HG03175 (cell line): ENCODE data around the gene KATNIP.
"Not testable (repeated sequence)": the region's sequence is repeated elsewhere in the genome, so short reads cannot be mapped to it uniquely, and the experiment has no call there.

Experiments used
- ATAC-seq: cut with Tn5 transposase; IDR thresholded peaks from one replicate; pipeline ENCODE4 v1.9.1; 2021; ENCODE audit warnings: mild to moderate bottlenecking, moderate library complexity; ENCODE audit not compliant: unreplicated experiment

The KATNIP gene

DNA sequence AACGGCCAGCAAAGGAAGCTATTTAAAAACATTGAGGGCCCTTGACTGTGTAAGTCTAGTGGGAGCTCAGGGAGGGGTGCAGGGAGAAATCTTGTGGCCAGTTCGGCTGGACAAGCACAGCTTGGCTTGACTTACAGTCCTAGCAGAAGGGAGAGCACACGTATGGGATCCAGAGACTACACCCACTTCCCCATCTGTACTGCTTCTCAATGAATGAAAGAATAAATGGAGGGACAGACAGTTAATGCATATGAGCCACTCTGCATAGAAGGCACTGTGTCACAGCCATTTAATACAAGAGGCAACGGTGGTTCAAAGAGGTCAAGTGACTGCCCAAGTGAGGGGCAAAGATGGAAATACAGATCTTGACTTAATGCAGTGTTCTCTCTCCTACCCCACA lies 15.7 kb upstream of the KATNIP start:
- no peak for ATAC-seq

- ATAC-seq, result no peak
Measured at GRCh38 chr16:27538528-27538927, 11.4 kb upstream of the KATNIP start.

DNA sequence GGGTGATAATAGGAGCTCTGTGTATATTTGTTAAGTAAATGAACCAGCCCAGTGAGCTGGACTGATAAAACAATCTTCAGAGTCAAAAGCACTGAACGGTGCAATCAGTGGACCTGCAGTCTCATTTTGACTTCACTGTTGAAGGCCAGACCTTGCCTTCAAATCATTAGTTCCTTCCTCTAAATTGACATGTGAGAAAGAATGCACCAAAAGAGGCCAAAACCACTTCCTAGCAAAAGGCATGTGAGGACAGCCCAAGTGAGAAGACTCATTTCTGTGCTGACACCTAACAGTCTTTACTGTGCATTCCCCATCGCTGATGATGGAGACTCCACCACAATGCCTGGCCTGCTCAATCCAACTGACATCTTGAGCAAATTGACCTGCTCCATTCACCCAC lies 10.8 kb upstream of the KATNIP start:
- ATAC-seq, result no peak

DNA sequence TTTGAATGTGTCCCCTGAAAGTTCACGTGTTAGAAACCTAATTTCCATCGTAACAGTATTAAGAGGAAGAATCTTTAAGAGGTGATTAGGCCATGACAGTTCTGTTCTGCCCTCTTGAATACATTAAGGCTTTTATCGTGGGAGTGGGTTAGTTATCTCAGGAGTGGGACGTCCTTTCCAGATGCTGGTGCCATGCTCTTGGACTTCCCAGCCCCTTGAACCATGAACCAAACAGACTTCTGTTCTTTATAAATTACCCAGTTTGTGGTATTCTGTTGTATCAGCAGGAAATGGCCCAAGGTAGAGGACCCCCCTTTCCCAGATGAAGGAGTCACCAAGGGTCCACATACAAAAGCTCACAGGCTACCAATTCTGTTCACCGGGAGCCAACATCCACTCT lies 10.3 kb upstream of the KATNIP start:
- ATAC-seq, result no peak

- ATAC-seq, result no peak
Measured at GRCh38 chr16:27543801-27544200, 6.1 kb upstream of the KATNIP start.

DNA sequence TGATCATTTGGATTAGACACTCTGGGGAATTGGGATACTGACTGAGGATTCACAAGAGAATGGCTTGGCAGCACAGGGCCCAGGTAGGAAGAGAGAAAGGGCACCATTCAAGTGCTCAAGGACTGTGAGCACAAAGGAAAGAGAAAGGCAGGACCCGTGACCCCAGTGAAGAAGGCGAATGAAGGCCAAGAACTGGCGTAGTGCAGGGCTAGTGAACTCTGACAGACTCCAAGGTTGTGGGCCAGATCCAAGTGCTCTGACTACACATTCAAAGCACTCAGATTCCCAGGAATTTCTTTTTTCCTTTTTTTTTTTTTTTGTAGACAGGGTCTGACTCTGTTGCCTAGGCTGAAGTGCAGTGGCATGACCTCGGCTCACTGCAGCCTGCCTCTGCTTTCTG lies 5.3 kb upstream of the KATNIP start:
- ATAC-seq, result no peak

GRCh38 chr16:27547134-27547533 lies 2.8 kb upstream of the KATNIP start:
- no peak for ATAC-seq

DNA sequence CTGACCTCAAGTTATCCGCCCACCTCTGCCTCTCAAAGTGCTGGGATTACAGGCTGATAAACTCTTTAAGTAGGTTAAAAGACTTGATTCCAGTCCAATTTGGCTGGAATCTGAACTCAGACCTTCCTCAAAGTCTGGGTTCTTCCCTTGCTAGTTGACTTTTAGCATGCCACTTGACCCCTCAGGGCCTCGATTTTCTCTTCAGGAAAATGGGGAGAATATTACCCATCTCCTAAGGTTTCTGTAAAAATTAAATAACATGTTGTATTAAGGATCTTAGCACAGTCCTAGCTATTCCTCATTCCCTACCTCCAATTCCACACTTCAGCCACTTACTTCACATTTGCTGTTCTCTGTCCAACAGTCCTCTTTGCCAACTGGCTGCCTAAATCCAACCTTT lies 2.1 kb upstream of the KATNIP start:
- ATAC-seq, result no peak

DNA sequence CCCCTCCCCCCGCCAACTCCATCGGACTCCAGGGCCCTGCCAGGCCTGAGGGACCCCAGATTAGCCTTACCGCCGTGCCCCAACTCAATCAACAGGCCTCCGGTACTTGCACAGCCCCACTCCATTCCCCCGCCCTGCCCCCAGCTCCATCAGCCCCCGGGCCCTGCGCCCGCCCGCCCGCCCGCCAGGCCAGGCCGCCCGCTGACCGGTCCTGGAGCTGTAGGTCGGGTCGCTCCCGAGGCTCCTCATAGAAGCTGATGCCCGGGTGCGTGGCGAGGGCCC lies 539 bp upstream of the KATNIP start:
- peak; percentile 33 for ATAC-seq

DNA sequence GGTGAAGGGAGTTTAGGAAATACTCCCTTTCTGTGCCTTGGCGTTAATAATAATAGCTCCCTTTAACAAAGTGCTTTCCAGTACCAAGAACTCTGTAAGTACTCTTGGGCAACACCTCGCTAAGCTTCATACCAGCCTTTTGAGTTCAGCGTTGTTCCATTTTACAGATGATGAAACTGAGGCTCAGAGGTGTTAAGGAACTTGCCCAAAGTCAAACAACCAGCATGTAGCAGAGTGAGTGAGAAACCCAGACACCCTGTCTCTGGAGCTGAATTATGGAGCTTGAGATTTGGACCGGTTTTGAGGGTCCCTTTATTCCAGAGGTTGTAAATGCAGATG lies 607 bp downstream of the KATNIP start:
- ATAC-seq, result no peak

DNA sequence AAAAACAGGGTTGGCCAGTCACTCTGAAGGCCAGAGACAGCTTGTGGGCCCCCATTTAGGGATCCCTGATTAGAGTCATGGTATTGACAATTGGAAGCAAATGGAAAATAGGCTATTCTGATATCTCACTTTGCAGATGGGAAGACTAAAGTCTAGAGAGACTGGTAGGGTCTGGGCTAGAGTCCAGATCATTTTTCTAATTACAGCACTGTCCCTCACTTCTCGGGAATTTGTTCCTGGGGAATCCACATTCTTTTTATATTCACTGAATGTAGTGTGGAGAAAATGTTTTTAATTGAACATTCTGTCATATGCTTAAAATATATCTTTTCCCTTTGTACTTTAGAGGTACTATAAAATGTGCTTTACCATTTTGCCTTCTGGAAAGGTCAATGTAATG lies 1.1 kb downstream of the KATNIP start:
- no peak for ATAC-seq

- no peak for ATAC-seq
Measured at GRCh38 chr16:27556471-27556870, 6.5 kb downstream of the KATNIP start.

GRCh38 chr16:27558434-27558833 lies 8.5 kb downstream of the KATNIP start:
- ATAC-seq, result no peak

GRCh38 chr16:27558932-27559331 lies 9.0 kb downstream of the KATNIP start:
- ATAC-seq, result no peak

- no peak for ATAC-seq
Measured at GRCh38 chr16:27561216-27561615, 11.3 kb downstream of the KATNIP start.

GRCh38 chr16:27564224-27564623 lies 14.3 kb downstream of the KATNIP start:
- ATAC-seq, result no peak

DNA sequence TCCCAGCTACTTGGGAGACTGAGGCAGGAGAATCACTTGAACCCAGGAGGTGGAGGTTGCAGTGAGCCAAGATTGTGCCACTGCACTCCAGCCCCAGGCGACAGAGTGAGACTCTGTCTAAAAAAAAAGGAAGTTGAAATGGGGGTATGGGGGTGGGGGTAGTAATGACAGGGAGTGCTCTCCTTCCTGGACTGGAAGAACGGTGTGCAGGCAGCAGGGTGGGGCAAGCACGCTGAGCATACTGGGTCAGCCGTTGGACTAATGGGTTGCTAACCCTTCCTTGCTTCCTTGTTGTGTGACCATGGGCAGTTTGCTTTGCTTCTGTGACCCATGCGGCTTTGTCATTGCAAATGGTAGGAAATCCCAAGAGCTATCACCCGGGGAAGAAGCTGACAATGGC lies 16.5 kb downstream of the KATNIP start:
- no peak for ATAC-seq

- no peak for ATAC-seq
Measured at GRCh38 chr16:27568077-27568476, 18.1 kb downstream of the KATNIP start.

DNA sequence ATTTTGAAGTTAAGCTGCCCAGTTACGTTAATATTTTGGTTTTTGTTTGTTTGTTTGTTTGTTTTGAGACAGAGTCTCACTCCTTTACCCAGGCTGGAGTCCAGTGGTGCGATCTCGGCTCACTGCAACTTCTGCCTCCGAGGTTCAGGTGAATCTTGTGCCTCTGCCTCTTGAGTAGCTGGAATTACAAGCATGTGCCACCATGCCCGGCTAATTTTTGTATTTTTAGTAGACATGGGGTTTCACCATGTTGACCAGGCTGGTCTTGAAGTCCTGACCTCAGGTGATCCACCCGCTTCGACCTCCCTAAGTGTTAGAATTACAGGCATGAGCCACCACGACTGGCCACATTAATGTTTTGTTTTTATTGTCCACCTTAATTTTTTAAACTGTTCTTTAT lies 21.0 kb downstream of the KATNIP start:
- ATAC-seq, result not testable (repeated sequence)

DNA sequence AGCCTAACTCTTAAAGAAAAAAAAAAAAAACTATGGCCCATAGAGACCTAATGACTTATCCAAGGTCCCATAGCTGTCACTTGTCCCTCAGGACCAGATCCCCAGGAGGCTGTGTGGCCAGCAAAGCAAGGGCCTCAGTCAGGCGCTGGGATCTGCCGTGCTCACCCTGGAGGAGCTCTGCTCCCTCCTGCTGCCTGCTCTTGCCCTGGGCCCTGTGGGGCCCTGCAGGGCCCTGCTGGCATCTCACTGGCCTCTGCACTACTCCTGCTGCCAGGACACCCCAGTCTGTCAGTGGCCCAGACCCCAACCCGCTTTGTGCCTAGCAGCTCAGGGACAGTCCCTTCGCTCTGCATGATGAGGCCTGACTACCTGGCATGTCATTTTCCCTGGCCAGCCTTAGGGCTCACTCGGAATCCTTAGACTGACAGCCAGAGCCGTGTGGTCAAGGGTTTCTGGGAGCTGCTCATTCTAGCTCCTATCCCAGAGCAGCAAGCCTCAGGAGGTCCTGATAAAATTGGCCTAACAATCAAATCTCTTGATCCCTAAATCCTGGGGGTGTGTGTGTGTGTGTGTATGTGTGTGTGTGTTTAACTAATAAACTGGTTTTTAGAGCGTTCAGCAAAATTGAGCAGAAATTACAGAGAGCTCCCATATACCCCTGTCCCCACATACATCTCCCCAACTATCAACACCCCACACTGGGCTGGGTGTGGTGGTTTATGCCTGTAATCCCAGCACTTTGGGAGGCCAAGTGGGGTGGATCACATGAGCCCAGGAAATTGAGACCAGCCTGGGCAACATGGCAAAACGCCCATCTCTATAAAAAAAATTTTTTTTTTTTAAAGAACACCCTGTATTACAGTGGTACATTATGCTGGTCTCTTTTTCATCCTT lies 21.7 kb downstream of the KATNIP start:
- ATAC-seq, result no peak

DNA sequence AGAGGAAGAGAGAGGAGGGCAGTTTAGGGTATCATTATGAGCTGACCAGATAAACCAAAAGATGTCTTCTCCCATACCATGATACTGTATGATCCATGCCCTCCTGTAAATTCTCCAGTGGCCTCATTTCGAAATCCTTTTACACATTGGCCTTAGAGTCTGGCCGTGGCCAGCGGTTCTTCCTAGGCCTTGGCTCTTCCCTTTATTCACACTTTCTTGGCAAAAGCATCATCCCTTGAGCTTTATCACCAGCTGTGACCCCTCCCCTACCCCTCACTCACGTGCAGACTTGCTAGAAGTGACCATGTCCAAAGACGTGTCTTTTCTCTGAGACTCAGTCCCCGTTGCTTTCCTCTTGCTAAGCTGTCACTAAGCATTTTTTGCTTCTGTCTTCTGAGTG lies 22.8 kb downstream of the KATNIP start:
- ATAC-seq, result no peak

DNA sequence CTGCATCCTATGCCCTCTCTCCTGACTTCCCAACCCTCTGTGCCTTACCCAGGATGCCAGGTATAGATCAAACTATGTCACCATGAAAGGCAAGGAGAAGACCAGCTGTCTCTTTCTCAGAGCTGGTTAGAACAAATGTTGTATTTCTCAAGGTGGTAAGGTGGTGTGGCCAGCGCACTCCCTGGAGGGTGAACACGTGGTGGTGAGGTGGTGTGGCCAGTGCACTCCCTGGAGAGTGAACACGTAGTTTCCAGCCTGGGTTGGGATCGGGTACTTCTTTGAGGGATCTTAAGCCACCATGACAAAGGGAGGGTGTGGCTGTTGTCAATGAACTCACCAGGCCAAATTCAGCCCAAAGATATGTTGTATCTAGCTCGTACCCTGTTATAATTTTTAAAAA lies 26.8 kb downstream of the KATNIP start:
- no peak for ATAC-seq
